GM18507 (cell line): Measurements from ENCODE around the gene R3HDM2.

Experiments
- DNase-seq: peaks from one replicate; pipeline ENCODE4 v3.0.0; 2011; ENCODE audit warnings: low read depth; ENCODE audit not compliant: insufficient read length; ENCODE audit errors: extremely low spot score
- FAIRE-seq: peaks from 2 replicates; lab custom pipeline; 2011; peaks lifted over from hg19 to GRCh38; lab: Jason Lieb, UNC

Gene R3HDM2

DNA sequence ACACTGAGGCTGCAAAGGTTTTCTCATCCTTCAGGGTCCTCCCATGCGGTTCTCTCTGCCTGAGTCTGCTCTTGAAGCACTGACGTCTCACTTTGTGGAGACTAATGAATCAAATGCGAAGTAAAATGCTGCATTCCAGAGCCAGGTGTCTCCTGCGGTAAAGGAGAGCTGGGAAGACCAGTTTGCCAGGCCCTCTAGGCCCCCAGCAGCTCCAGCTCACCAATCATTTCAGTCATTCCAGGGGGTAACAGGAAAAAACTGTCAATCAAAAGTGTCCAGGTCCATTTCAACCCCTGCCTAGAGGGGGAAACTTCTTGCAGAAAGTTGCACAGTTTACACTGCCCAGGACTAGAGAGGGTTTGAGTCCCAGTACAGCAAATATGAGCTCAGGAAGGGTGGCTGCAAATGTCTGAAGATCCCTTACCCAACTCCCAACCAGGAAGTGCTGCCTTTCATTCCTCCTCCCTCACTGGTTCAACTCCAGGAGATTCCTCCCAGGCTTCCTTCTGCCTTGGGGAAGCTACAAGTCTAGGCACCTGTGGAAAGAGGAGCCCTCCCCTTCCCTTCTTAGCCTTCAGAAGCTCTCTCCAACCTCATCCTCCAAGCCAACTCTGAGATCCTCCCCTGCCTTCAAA, 217.0 kb downstream of the R3HDM2 start:
- FAIRE-seq = no peak
- no peak for DNase-seq

GRCh38 chr12:57213058-57213715, 217.7 kb downstream of the R3HDM2 start:
- FAIRE-seq (peak; percentile 79), DNase-seq (peak; percentile 85)

GRCh38 chr12:57212701-57213057, 218.2 kb downstream of the R3HDM2 start:
- no peak for DNase-seq
- no peak for FAIRE-seq

DNA sequence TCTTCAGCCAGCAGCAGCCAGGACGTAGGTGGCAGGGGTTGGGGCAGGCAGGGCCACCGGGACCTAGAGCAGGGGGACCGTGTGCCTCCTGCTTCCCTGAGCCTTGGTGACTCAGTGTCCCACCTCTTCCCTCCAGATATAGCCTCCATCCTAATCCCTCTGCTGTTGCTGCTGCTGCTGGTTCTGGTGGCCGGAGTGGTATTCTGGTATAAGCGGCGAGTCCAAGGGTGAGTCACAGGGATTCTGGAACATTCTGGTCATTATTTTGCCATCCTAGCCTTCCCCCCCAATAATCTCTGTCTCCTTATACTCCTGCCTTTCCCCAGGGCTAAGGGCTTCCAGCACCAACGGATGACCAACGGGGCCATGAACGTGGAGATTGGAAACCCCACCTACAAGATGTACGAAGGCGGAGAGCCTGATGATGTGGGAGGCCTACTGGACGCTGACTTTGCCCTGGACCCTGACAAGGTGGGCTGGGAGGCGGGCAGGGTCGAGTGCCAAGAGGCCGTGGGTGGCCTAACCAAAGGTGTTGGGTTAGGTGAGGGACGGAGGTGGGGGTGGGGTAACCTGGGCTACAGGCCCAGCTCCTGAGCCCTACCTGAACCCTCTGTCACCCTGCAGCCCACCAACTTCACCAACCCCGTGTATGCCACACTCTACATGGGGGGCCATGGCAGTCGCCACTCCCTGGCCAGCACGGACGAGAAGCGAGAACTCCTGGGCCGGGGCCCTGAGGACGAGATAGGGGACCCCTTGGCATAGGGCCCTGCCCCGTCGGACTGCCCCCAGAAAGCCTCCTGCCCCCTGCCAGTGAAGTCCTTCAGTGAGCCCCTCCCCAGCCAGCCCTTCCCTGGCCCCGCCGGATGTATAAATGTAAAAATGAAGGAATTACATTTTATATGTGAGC, 218.8 kb downstream of the R3HDM2 start:
- FAIRE-seq (no peak), DNase-seq (no peak)

DNA sequence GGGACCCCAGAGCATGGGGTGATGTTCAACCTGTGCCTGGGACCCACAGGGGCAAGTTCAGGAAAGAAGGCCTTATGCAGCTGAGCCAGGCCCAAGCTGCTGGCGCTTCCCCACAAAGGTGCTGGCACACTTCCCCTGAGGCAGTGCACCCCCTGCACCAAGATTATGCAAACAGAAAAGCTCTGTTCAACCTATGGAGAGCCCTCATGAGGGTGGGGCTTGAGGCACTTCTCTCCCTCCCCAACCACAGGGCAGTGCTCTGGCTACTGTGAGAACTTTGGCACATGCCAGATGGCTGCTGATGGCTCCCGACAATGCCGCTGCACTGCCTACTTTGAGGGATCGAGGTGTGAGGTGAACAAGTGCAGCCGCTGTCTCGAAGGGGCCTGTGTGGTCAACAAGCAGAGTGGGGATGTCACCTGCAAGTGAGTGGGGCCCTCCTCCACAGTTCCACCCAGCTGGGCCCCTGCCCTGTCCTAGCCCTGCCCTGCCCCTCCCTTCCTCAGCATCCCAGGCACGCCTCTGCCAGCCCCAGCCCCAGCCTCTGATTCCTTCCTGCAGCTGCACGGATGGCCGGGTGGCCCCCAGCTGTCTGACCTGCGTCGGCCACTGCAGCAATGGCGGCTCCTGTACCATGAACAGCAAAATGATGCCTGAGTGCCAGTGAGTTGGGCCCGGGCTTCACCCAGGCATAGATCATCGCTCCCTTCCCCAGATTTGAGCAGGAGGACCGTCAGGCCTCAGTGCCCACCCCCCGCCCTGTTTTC, 219.7 kb downstream of the R3HDM2 start:
- FAIRE-seq = no peak
- DNase-seq = no peak

- FAIRE-seq = no peak
- DNase-seq = no peak
These were observed 220.4 kb downstream of the R3HDM2 start for GRCh38 chr12:57210461-57210860.

DNA sequence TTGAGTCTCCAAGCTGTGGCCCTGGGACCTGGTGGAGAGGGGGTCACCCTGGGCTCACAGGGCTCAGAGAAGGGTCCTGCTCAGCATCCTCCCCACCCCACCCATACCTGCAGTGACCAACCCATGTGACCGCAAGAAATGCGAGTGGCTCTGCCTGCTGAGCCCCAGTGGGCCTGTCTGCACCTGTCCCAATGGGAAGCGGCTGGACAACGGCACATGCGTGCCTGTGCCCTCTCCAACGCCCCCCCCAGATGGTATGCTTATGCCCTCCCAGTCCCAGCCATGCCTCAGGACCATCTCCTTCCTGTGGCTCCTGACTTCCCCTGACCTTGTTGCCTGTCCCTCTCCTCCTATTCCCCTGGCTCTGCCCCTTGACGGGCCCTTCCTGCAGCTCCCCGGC, 220.9 kb downstream of the R3HDM2 start:
- no peak for FAIRE-seq

GRCh38 chr12:57208631-57209282, 222.1 kb downstream of the R3HDM2 start:
- no peak for DNase-seq
- FAIRE-seq = no peak

More for the DNA sequence above, 220.9 kb downstream of the R3HDM2 start:
- no peak for DNase-seq

- no peak for FAIRE-seq
- DNase-seq = no peak
These were observed 222.9 kb downstream of the R3HDM2 start for GRCh38 chr12:57207731-57208630.

DNA sequence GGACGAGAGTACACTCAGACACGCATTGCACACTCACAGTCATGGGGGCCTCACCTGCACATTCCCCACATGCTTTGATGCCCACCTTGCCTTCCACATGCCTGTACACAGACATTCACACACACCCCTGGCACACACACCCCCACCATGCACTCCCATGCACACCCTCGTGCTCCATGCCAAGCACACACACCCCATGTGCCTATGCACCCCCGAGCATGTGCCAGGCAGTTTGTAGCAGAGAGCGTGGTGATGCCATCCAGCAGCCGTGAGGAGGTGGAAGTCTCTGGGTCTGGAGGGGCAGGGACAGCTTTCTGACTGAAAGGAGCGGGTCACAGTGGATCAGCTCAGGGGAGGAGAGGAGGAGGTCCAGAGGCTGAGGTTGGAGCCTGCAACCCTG, 224.9 kb downstream of the R3HDM2 start:
- FAIRE-seq = no peak
- DNase-seq = no peak

DNA sequence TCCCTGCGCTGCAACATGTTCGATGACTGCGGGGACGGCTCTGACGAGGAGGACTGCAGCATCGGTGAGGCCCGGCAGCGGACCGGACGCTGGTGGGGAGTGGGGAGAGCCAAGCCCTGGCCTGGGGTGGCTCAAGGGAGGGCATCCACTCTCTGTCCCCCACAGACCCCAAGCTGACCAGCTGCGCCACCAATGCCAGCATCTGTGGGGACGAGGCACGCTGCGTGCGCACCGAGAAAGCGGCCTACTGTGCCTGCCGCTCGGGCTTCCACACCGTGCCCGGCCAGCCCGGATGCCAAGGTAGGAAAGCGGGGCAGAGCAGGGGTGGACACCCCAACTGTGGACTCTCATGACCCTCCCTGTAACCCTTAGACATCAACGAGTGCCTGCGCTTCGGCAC, 225.7 kb downstream of the R3HDM2 start:
- DNase-seq (no peak), FAIRE-seq (no peak)

- no peak for FAIRE-seq
- no peak for DNase-seq
These were observed 226.4 kb downstream of the R3HDM2 start for GRCh38 chr12:57204454-57204853.

GRCh38 chr12:57203791-57204190, 227.1 kb downstream of the R3HDM2 start:
- DNase-seq = no peak
- FAIRE-seq = no peak
